Stomach smooth muscle (tissue), 2 donors: ENCODE measurements around the gene CYP46A1.
A peak's percentile ranks its signal among the peaks of the same experiment; 100 is the strongest.

Experiments
- H3K27ac ChIP-seq: one replicate; pipeline ENCODE4 v1.7.0; 2013; ENCODE audit warnings: mild to moderate bottlenecking, low read length, inconsistent platforms
- H3K27me3 ChIP-seq, 2 donors: one replicate each; pipeline ENCODE4 v1.7.0; 2013; ENCODE audit warnings: low read length in 2 of 2; ENCODE audit not compliant: insufficient read depth in 2 of 2, control insufficient read depth in 1 of 2
- H3K36me3 ChIP-seq, 2 donors: one replicate each; pipeline ENCODE4 v1.7.0; 2013; ENCODE audit warnings: low read length in 2 of 2; ENCODE audit not compliant: control insufficient read depth in 2 of 2, insufficient read depth in 2 of 2
- H3K4me1 ChIP-seq: one replicate; pipeline ENCODE4 v1.7.0; 2013; ENCODE audit warnings: low read length; ENCODE audit not compliant: control insufficient read depth, insufficient read depth
- H3K4me3 ChIP-seq, 2 donors: one replicate each; pipeline ENCODE4 v1.7.0; 2013; ENCODE audit warnings: low read length in 2 of 2
- H3K9ac ChIP-seq, 2 donors: one replicate each; pipeline ENCODE4 v1.7.0; 2013; ENCODE audit warnings: low read length in 2 of 2, mild to moderate bottlenecking in 1 of 2
- H3K9me3 ChIP-seq, 2 donors: one replicate each; pipeline ENCODE4 v1.7.0; 2013; ENCODE audit warnings: low read length in 2 of 2; ENCODE audit not compliant: control insufficient read depth in 2 of 2
- donor health status: healthy.
- donor health status: Pancreatic carcinoma.

The CYP46A1 gene

GRCh38 chr14:99724939-99725773 lies 41.1 kb downstream of the CYP46A1 start:
- no peaks in the 10 kb centered on the region for H3K36me3 ChIP-seq
- H3K9me3 ChIP-seq: no peaks in the 10 kb centered on the region
- H3K27ac ChIP-seq: no peak overlapping the region
- H3K27me3 ChIP-seq: no peaks in the 10 kb centered on the region
- no peak overlapping the region for H3K4me3 ChIP-seq
- peaks cover 6% of the 10 kb centered on the region for H3K4me1 ChIP-seq
- H3K9ac ChIP-seq: no peak overlapping the region

GRCh38 chr14:99725774-99726537 lies 41.9 kb downstream of the CYP46A1 start:
- H3K4me3 ChIP-seq: no peak overlapping the region

GRCh38 chr14:99726538-99727095 lies 42.5 kb downstream of the CYP46A1 start:
- Histone ChIP-seq H3K9ac (no peak overlapping the region), H3K27me3 (no peaks in the 10 kb centered on the region), H3K4me3 (no peak overlapping the region), H3K4me1 (peaks cover 20% of the 10 kb centered on the region), H3K9me3 (no peaks in the 10 kb centered on the region), H3K27ac (no peak overlapping the region), H3K36me3 (no peaks in the 10 kb centered on the region)

More at GRCh38 chr14:99725774-99726537, 41.9 kb downstream of the CYP46A1 start:
- no peak overlapping the region for H3K27ac ChIP-seq
- no peaks in the 10 kb centered on the region for H3K27me3 ChIP-seq
- H3K9me3 ChIP-seq: no peaks in the 10 kb centered on the region
- no peak overlapping the region for H3K9ac ChIP-seq
- H3K36me3 ChIP-seq: no peaks in the 10 kb centered on the region
- H3K4me1 ChIP-seq: peaks cover 13% of the 10 kb centered on the region

DNA sequence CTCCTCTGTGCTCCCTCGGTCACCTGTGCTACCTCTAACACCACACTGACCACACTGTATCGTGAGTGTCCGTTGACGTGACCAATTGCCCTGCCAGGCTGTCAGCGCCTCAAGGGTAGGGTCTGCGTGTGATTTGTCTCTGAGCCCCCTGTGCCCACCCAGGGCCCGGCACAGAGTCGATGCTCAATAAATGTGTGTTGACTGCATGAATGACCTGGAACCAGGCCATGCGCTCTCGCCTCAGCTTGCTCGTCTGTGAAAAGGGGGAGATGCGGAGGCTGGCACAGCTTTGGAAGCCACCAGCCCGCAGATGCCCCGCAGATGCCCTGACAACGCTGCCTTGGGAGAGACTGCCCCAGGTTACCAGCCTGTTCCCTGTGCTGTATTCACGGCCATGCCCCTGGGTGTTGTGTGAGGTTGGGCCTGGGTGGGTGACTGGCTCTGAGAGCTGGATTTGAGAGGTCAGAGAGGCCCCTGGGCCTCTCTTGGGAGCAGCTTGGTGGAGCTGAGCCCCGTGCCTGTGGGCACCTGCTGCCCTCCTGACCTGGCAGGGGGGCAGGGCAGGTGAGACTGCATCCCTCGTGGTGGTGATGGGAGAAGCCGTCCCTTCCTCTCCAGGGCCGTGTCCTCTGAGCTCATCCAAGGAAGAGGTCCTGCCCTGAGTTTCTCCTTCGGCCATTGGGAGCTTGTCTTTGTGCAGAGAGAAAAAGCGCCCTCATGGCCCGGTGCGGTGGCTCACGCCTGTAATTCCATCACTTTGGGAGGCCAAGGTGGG lies 43.2 kb downstream of the CYP46A1 start:
- Histone ChIP-seq H3K9ac (no peak overlapping the region), H3K4me3 (no peak overlapping the region), H3K27me3 (no peaks in the 10 kb centered on the region), H3K27ac (no peak overlapping the region), H3K4me1 (peaks cover 26% of the 10 kb centered on the region), H3K9me3 (no peaks in the 10 kb centered on the region), H3K36me3 (no peaks in the 10 kb centered on the region)

DNA sequence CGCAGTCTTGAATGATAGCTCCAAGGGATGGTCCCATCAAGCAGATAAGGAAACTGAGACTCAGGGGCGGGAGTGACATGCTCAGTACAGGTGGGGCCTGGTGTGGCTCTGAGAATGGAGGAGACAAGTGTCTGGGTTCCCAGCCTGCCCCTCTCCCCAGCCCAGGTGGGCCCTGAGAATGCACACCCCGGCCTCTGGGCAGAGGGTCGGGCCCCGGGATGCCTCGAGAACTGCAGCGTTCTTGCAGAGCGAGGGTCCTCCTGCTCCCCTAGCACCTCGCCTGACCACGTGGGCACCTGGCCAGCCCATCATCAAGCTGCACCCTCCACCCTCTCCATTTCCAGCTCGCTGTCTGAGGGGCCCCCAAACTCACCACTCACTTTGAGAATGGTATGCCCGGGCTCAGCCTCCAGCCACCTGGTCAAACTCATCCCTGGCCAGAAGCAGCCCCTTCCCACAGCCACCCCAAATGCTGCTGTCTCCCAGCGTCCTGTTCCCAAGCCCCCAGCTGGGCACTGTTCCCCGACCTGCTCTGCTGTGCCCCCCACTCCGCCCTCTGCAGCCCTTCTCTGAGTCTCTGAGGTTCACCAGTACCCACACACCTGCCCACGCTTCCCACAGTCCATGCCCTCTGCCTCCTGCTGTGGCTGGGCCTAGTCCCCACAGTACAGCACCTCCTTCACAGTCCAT lies 44.3 kb downstream of the CYP46A1 start:
- H3K36me3 ChIP-seq: no peaks in the 10 kb centered on the region
- no peaks in the 10 kb centered on the region for H3K27me3 ChIP-seq
- H3K9me3 ChIP-seq: no peaks in the 10 kb centered on the region
- H3K9ac ChIP-seq: no peak overlapping the region
- no peak overlapping the region for H3K4me3 ChIP-seq
- no peak overlapping the region for H3K27ac ChIP-seq
- H3K4me1 ChIP-seq: peaks cover 34% of the 10 kb centered on the region

- Histone ChIP-seq H3K27ac (no peak overlapping the region), H3K9me3 (no peaks in the 10 kb centered on the region), H3K9ac (no peak overlapping the region), H3K4me1 (peaks cover 41% of the 10 kb centered on the region), H3K36me3 (no peaks in the 10 kb centered on the region), H3K27me3 (no peaks in the 10 kb centered on the region), H3K4me3 (no peak overlapping the region)
Measured at GRCh38 chr14:99728981-99729451, 44.9 kb downstream of the CYP46A1 start.

GRCh38 chr14:99729991-99730875 lies 46.1 kb downstream of the CYP46A1 start:
- Histone ChIP-seq H3K4me1 (peaks cover 48% of the 10 kb centered on the region), H3K9ac (peak overlapping the region; percentile 21 to 22), H3K27me3 (no peaks in the 10 kb centered on the region), H3K4me3 (peak overlapping the region; percentile 46 to 80), H3K9me3 (no peaks in the 10 kb centered on the region), H3K36me3 (no peaks in the 10 kb centered on the region), H3K27ac (no peak overlapping the region)

DNA sequence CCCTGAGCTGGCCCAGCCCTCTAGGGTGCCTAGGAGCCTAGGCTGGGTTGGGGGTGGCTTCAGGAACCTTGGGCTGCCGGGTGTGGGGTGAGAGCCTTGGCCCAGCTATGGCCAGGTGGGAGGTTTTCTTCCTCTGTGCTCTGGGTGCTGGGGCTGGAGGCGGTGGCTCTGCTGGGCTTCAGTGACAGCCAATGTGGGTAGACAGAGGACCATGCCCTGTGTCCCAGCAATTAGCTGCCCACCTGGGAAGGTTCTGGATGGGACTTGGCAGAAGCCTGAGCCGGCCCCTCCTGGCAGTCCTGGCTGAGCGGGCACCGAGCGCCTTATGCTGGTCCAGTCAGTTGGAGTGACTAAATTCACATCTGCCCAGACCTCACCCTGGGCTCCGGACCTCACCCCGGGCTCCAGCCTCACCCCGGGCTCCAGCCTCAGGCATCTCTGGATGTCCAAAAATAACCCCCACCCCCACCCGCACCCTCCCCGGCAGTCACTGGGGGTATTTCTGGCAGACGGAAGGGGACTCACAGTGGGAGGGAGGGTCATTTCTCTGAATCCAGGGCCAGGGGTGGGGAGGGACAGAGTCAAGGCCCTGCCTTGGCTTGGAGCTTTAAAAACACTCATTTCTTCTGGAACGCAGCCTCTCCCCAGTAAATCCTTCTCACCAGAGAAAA lies 46.9 kb downstream of the CYP46A1 start:
- no peaks in the 10 kb centered on the region for H3K27me3 ChIP-seq
- peaks cover 48% of the 10 kb centered on the region for H3K4me1 ChIP-seq
- H3K4me3 ChIP-seq: peak overlapping the region; percentile 46 to 80
- H3K9ac ChIP-seq: peak overlapping the region; percentile 21 to 22
- no peak overlapping the region for H3K27ac ChIP-seq
- no peaks in the 10 kb centered on the region for H3K9me3 ChIP-seq
- H3K36me3 ChIP-seq: no peaks in the 10 kb centered on the region
